Calu3 (cell line): ENCODE data around the gene TADA3. TPM values are rescaled to one million over a fixed set of nuclear protein-coding genes. Genes with fewer than 3 reads are reported as not detected.

ENCODE experiments used
- BruUV-seq: library from RNA; stranded (reverse); fragments of 400-500 nt; replicated peaks from 2 replicates; lab custom pipeline; 2021; lab: Mats Ljungman, UMichigan
- CTCF ChIA-PET: fragments of 300-600 bp; sonication (Branson Sonifier 250); formaldehyde crosslinking; loops from one replicate; lab custom pipeline; 2022; ENCODE audit warnings: antibody characterized with exemption; lab: Charles Lee
- DNase-seq: peaks from one replicate; pipeline ENCODE4 v3.0.0; 2022
- H3K27ac Mint-ChIP-seq: one replicate; pipeline ENCODE4 v1.8.0; 2022; ENCODE audit warnings: mixed read lengths; ENCODE audit not compliant: unreplicated experiment
- H3K27me3 Mint-ChIP-seq: one replicate; pipeline ENCODE4 v1.8.0; 2022; ENCODE audit warnings: mixed read lengths; ENCODE audit not compliant: unreplicated experiment
- H3K36me3 Mint-ChIP-seq: one replicate; pipeline ENCODE4 v1.8.0; 2022; ENCODE audit warnings: mild to moderate bottlenecking, moderate library complexity, mixed read lengths; ENCODE audit not compliant: insufficient read depth, unreplicated experiment
- H3K4me1 Mint-ChIP-seq: one replicate; pipeline ENCODE4 v1.8.0; 2022; ENCODE audit warnings: mild to moderate bottlenecking, low read depth, mixed read lengths; ENCODE audit not compliant: unreplicated experiment
- H3K4me3 Mint-ChIP-seq: one replicate; pipeline ENCODE4 v1.8.0; 2022; ENCODE audit warnings: mild to moderate bottlenecking, low read depth, moderate library complexity, mixed read lengths; ENCODE audit not compliant: unreplicated experiment
- H3K9me3 Mint-ChIP-seq: one replicate; pipeline ENCODE4 v1.8.0; 2022; ENCODE audit warnings: low read depth, mixed read lengths; ENCODE audit not compliant: unreplicated experiment
- CTCF ChIP-seq: fragments of 200-600 bp; IDR thresholded peaks from one replicate; pipeline ENCODE4 v1.8.0; 2022; ENCODE audit warnings: antibody characterized with exemption; ENCODE audit not compliant: unreplicated experiment
- intact Hi-C: fragments of 100-400 bp; cut with micrococcal nuclease; formaldehyde crosslinking; loops from one replicate; pipeline ENCODE4 v1.10.0; 2022; ENCODE audit not compliant: unreplicated experiment
- total RNA-seq: library from RNA; stranded (reverse); gene quantifications from 2 replicates; pipeline ENCODE4 v1.2.3, GENCODE V29; 2022

TADA3 gene
- total RNA-seq, 1 experiment from 2014 or later, result 48.5 TPM

- Mint-ChIP-seq H3K36me3 (peaks cover 17% of the 10 kb centered on the region), H3K9me3 (no peaks in the 10 kb centered on the region), H3K27me3 (no peaks in the 10 kb centered on the region), H3K4me1 (no peaks in the 10 kb centered on the region), H3K27ac (no peak overlapping the region), H3K4me3 (no peak overlapping the region)
- CTCF ChIA-PET, result no interaction called here
- TF ChIP-seq CTCF, result no peak
- no TSS peak for BruUV-seq
- intact Hi-C loops, result no loop called here
- no peak for DNase-seq
Observed at GRCh38 chr3:9762871-9763270, 29.4 kb downstream of the TADA3 start.

- DNase-seq, result no peak
- H3K27me3 Mint-ChIP-seq, result no peaks in the 10 kb centered on the region
- no peaks in the 10 kb centered on the region for H3K9me3 Mint-ChIP-seq
- no peak overlapping the region for H3K4me3 Mint-ChIP-seq
- no peak for TF ChIP-seq CTCF
- peaks cover 17% of the 10 kb centered on the region for H3K36me3 Mint-ChIP-seq
- BruUV-seq, result no TSS peak
- CTCF ChIA-PET, result no interaction called here
- H3K4me1 Mint-ChIP-seq, result no peaks in the 10 kb centered on the region
- no peak overlapping the region for H3K27ac Mint-ChIP-seq
- intact Hi-C loops, result no loop called here
Observed at GRCh38 chr3:9761919-9762318, 30.4 kb downstream of the TADA3 start.

GRCh38 chr3:9760779-9761505 is 31.3 kb downstream of the TADA3 start:
- TF ChIP-seq CTCF, result no peak
- intact Hi-C loops, result no loop called here
- no peak overlapping the region for H3K27ac Mint-ChIP-seq
- peaks cover 17% of the 10 kb centered on the region for H3K36me3 Mint-ChIP-seq
- H3K4me1 Mint-ChIP-seq, result no peaks in the 10 kb centered on the region
- no peaks in the 10 kb centered on the region for H3K9me3 Mint-ChIP-seq
- no peak for DNase-seq
- no TSS peak for BruUV-seq
- CTCF ChIA-PET, result no interaction called here
- H3K4me3 Mint-ChIP-seq, result no peak overlapping the region
- H3K27me3 Mint-ChIP-seq, result no peaks in the 10 kb centered on the region

GRCh38 chr3:9757427-9757826 is 34.8 kb downstream of the TADA3 start:
- Mint-ChIP-seq H3K4me1 (no peaks in the 10 kb centered on the region), H3K27me3 (no peaks in the 10 kb centered on the region), H3K9me3 (no peaks in the 10 kb centered on the region), H3K4me3 (no peak overlapping the region), H3K27ac (no peak overlapping the region), H3K36me3 (peaks cover 13% of the 10 kb centered on the region)
- CTCF ChIA-PET, result no interaction called here
- no TSS peak for BruUV-seq
- no peak for TF ChIP-seq CTCF
- intact Hi-C loops, result no loop called here
- DNase-seq, result no peak
